HCEC 1CT (cell line): ENCODE results near the gene RPL15.
A peak's percentile ranks its signal among the peaks of the same experiment; 100 is the strongest.

ENCODE experiments used
- DNase-seq: peaks from one replicate; pipeline ENCODE4 v3.0.0-alpha.2; 2017

RPL15 gene

DNA sequence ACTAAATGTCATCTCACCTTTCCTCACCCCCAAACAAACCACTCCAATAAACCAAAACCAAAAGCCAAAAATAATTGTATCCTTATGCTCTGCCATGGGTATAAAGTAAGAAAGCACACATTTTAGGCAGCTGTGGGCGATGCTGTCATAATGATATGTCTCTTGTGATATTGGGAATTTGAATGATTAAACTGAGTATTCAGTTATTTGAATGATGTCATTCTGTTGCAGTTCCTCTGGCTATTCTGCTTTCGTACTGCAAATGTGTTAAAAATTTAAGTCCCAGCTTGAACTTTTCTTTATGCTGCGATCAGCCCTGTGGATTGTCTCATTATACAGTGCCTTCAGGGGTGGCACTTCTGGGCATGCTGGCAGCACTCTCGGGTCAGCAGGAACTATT, 17.3 kb downstream of the RPL15 start:
- DNase-seq: no peak

DNA sequence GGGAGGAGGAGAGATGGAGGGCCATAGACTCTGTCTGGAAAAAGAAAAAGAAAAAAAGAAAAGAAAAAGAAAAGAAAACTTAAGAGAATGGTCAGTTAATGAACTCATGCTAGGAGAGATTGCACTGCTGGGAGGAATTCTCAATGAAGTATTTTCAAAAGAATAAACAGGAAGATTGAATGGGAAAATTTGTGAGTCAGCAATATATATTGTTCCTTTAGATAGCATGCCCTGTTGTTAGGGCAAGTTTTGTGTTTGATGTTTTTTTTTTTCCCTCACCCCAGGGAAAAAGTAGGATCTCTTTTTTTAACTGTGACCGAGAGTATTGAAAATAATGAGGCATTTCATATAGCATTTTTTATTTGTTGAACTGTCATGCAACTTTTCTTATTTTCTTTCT, 20.4 kb downstream of the RPL15 start:
- no peak for DNase-seq

DNA sequence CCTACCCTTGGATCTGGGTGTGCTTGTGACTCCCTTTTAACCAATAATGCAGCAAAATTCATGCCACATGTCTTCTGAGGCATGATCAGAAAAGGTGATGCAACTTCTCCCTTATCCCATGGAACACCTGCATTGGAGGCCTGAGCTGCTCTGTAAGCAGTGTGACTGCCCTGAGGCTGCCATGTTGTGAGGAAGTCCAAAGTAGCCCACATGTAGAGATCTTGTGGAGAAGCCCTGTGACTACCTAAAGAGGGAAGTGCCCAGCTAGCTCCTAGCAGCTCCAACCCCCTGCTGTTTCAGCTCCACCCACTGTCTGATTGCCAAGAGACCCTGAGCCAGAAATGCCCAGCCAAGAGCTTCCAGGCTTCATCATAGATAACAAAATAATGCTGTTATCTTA, 21.8 kb downstream of the RPL15 start:
- DNase-seq: no peak

DNA sequence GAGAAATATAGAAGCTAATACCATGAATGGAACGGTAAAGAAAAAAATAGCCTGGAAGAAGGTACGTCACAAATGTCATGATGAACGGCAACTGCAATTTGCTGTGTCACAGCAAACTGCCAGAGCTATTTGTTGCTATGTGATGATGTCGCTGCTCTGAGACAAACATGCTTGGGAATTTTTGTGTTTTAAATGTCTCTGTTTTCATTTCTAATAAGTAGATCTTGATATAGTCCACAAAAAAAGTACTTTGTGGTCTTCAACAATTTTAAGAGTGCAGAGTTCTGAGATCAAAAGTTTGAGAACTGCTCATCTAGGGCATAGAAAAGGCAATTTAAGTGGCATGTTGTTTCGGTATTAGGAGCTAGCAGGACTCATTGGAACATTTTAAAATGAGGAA, 23.8 kb downstream of the RPL15 start:
- DNase-seq: no peak

DNA sequence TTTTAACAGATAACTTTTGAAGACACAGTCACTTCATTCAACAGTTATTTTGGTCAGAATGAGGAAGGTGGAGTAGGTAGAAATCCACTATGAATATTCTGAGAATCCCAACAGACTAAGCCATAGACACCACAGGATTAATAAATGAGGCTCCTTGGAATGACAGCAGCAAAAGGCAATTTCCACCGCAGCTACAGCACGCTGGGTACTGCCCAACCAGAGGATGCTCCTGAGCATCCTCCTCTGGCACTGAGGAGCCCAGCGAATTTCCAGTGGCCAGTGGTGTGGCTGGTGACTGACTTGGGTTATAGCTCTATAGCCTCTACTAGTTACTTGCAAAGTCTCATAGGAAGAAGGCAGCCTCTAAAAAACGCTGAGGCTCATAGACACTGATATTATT, 24.5 kb downstream of the RPL15 start:
- no peak for DNase-seq

DNA sequence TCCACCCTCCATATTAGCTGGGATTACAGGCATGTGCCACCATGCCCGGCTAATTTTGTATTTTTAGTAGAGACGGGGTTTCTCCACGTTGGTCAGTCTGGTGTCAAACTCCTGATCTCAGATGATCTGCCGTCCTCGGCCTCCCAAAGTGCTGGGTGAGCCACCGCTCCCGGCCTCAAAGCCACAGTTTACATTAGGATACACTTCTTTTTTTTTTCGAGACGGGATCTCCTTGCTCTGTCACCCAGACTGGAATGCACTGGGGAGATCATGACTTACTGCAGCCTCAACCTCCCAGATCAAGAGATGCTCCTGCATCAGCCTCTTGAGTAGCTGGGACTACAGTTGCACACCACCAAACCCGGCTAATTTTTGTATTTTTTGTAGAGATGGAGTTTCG, 25.6 kb downstream of the RPL15 start:
- no peak for DNase-seq

DNA sequence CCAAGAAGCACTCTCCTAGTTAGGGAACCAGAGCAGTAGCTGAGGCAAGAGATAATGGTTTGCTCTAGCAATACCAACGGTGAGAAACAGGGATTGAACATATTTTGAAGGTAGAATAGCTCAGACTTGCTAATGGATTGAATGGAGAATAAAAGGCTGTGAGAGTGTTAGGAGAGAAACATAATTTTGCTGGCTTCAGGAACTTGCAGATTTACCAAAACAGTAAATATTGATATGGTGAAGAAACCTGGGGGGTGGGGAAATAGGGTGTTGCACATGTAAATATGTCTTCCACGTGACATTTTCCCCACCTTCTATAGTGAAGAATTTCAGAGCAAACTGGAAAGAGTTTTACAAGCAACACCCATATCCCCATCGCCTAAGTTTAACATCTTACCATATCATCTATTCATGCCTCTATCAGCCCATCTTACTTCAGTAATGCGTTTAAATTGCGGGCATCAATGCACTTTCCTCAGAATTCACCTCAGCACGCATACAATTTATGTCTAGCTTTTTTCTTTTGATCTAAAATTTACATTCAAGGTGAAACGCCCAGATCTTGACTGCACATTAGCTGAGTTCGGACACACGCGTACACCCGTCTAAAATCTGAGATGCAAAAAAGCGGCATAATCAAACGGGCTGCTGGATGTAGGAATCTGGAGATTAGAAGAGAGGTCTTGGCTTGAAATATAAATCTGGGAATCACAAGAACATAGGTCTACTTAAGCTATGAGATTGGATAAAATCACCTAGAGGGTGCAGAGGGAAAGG, 27.3 kb downstream of the RPL15 start:
- no peak for DNase-seq

DNA sequence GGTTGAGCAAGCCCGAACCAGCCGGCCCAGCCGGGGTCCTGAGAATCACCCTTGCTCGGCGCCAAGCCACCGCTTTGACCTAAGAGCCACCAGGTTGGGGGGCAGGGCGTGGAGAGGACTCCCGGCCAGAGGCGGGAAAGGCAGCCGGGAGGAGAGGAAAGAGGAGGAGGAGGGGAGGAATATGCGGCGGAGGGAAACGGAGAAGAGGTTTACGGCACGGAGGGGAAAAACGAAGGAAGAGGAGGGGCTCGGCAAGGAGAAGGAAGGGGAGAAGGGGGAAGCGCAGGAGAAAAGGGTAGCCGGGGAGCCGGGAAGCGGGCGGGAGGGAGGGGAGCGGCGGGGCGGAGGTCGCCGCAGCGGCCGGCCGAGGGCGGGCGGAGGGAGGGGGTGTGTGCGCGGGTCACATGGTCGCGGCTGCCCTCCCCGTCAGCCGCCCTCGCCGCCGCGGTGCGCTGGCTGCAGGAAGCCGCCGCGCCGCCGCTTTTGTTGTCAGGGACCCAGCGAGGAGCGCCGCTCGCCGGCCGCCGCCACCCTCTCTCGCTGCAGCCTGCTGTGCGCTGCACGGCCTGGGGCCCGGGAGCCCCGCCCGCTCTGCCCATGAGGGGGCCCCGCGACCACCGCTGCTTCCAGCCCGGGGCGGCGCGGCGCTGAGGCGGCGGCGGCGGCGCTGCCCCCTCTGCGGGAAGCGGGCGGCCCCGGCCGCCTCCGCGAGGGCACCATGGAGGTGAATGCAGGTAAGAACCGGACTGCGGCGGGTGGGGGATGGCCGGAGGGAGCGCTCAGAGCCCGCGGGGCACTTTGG, 28.1 kb downstream of the RPL15 start, which contains the start of gene NR1D2:
Gene NR1D2, plus strand, starts transcription at position 426 of the 802 bp plus-strand sequence. Its CDS starts 293 bp downstream, at position 719.
- DNase-seq: peak; percentile 84

DNA sequence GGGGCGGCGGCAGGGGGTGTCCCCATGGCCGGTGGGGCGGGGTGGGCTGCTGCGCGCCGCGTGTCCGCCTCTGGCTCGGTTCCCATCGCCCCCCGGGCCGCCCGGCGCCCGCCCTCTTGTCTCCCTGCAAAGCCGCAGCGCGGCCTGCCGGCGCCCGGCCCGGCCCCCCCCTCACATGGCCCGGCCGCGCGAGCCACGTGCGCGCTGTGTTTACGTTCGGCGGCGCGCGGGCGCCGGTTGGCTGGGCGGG, 28.7 kb downstream of the RPL15 start:
- DNase-seq: no peak

DNA sequence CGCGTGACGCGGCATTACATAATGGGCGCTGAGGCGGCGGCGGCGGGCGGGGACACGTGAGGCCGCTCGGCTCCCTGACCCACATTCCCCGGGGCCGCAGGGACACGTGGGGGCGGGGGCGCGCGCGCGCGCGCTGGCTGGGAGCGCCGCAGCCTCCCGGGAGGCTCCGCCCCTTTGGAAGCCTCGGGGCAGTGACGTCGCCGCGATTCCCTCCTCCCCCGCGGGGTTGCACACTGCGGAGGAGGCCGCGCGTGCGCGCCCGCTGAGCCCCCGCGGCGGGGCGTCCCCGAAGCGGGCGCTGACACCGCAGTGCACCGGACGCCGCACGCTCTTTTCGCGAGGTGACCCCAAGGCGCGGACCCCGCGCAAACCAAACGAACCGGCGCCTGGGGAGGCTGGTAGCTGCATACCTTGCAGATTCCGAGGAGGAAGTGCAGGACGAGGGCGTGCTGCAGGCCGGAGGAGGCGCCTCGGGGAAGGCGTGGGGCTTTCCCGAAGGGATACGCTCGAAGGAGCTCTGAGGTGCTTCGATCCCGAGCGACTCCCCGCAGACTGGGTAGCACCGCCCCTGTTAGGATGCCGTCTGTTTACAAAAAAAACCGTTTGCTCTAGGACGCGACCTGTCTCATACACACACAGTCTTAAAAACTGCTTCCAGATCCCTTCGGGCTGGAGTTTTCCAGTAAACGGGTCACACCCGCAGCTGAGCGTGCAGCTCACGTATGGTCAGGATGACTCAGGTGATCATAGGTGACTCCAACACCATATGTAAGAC, 29.2 kb downstream of the RPL15 start:
- DNase-seq: peak; percentile 95

DNA sequence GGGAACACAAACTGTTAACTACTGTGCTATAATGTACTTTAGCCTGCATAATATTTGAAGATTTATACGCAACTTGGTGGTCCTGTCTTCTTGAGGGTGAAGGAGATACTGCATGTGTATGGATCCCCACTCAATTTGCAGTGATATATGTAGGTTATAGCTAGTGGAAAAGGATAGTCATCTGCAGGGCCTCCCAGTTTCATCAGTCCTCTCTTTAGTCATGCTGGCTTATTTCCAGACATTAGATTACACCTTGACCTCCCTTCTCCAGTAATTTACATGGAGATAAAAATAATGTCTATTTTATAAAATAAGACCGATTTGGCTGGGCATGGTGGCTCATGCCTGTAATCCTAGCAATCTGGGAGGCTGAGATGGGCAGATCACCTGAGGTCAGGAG, 31.8 kb downstream of the RPL15 start:
- peak; percentile 29 for DNase-seq

DNA sequence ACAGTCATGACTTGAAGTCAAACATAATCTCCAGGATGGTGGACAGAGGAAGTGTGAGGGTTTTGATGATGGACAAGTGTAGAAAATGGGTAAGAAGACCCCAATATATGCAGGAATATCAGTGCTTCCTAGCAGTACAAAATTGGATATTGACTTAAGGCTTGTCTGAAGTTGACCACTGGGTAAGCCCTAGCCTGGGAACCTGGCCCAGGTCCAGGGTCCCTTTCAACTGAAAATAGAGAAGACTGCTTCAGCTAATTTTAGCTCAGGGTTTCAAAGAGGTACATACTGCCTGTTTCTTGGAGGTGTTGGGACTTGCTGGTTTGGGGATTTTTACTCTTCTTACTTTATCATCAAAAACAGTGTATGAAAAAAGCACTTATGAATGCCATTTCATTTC, 32.9 kb downstream of the RPL15 start:
- no peak for DNase-seq

DNA sequence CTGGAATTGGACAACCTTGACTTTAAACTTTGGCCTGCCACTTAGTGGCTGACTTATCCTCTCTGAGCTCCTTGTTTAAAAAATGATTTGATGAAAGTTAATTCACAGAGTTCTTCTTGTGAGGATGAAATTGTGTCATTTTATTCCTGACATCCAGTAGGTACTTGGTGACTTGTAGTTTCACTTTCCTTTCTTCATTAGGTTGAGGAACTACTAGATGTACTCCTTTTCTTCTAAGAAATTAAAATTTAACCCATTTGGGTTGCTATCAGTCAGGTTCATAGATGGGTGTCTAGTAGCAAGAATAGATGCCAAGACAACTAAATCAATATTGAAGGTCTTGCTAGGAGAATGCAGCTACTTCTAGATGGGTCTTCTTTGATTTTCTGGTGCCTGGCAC, 33.4 kb downstream of the RPL15 start:
- DNase-seq: no peak

DNA sequence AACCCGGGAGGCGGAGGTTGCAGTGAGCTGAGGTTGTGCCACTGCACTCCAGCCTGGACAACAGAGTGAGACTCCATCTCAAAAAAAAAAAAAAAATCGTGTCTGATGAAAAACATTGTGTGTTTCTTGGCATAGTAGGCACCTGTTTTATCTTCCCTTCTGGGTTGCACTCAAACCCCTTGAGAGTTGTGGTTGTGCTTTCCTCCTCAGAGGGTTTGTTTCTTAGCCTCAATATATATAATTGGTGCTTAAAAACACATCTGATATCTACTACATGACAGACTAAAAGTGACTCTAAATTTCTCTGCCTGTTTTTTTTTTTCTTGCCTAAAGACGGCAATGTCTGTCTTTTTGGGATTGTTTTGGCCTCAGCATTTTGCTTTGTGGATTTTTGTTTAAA, 35.7 kb downstream of the RPL15 start:
- no peak for DNase-seq

DNA sequence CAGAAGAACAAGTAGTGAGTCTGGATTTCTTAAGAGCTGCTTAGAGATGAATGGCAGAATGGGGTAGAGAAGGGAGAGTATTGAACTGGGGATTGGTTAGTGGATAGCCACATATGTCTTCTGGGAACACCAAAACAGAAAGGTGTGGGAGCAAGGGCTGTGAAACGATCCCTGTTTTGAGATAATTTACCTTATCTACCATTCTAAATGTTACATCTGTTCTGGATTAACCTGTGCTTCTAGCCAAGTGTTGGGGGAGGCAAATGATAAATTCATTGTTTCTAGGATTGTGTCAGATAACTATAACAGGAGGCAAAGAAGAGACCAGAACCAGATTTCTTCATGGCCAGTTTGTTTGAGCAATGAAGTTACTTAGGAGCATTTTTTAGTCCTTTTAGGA, 36.6 kb downstream of the RPL15 start:
- DNase-seq: no peak

DNA sequence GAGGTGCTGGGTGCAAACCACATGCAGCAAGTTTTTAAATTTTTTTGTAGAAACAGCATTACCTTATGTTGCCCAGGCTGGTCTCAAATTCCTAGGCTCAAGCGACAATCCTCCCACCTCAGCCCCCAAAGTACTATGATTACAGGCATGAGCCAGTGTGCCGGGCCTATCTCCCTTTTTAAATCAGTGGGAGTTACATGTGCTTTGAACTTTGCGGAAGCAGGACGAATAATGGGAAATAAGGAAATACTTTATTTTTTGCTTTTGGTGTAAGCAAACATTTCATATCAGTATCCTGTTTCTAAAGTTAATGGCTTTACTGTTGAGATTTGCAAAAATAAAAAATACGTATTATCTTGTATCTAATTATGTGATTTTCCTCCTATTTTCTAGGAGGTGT, 37.2 kb downstream of the RPL15 start:
- DNase-seq: no peak

DNA sequence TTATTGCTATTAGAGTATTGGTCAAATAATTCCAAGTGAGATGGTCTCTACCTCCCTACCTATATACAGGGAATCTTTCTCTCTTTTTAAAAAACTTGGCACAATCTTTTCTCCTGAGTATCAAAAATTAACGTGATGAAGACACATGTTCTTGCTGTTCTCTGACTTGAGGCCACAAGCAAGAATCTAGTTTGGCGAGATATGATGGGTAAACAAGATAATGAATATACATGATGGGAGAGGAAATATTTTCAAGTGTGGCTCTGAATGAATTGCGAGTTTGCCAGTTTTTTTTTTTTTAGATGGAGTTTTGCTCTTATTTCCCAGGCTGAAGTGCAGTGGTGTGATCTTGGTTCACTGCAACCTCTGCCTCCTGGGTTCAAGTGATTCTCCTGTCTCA, 39.8 kb downstream of the RPL15 start:
- no peak for DNase-seq

DNA sequence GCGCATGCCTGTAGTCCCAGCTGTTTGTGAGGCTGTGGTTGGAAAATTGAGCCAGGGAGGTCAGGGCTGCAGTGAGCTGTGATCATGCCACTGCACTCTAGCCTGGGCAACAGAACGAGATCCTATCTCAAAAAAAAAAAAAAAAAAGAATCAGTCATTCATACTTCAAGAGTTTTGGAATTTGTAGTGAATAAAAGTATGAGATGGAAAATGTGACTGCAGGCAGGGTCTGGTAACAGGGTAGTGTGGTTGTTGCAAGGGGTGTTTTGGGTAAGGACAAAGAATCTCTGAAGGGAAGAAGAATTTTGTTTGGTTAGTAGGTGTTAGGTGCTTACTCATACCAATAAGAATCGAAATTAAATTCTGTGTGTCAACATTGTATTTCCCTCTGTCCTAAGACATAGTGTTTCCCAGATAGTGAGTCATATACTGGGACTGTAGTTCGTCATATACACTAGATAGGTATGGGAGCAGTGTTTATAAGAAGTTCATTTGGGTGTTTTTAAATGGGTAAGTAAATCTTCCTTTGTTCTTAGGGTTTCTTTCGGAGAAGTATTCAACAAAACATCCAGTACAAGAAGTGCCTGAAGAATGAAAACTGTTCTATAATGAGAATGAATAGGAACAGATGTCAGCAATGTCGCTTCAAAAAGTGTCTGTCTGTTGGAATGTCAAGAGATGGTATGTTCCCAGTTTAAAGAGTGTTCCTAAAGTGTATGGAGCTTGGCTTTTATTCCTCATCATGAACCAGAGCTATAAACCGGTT, 42.4 kb downstream of the RPL15 start:
- peak; percentile 82 for DNase-seq

DNA sequence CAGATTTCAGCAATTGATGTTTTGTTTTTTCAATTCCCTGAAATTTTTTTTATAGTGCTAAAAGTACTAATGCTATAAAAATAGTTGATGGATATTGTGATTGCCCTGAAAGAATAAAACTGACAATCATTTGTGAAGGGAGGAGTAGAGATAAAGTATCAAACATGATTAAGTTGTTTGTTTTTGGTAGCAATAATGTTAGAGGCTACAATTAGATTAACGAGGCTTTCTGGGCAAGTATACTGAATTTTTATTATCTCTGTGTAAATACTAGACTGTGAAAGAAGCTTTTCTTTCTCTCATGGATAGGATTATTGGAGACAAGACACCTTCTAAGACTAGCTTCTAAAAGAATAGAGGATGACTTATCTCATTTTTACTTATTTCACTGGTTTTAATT, 43.7 kb downstream of the RPL15 start:
- no peak for DNase-seq

DNA sequence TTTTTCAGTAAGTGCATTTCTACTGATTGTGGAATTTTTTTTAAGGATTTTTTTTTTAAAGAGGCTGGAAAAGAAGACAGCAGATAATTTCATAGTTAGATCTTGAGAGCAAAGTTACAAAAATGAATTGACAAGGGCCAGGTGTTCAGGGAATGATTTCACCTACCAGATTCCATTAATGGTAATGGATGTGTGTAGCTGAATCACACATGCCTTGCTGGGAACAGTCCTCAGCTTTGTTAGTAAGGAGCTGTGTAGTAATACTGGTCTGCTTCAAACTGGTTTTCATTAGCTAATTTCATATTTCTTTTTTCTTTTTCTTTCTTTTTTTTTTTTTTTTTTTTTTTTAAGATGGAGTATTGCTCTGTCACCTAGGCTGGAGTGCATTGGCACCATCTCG, 44.1 kb downstream of the RPL15 start:
- no peak for DNase-seq

DNA sequence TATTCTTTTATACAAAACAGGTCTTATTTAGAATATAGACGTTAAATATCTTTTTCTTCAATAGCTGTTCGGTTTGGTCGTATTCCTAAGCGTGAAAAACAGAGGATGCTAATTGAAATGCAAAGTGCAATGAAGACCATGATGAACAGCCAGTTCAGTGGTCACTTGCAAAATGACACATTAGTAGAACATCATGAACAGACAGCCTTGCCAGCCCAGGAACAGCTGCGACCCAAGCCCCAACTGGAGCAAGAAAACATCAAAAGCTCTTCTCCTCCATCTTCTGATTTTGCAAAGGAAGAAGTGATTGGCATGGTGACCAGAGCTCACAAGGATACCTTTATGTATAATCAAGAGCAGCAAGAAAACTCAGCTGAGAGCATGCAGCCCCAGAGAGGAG, 45.0 kb downstream of the RPL15 start:
- DNase-seq: no peak

DNA sequence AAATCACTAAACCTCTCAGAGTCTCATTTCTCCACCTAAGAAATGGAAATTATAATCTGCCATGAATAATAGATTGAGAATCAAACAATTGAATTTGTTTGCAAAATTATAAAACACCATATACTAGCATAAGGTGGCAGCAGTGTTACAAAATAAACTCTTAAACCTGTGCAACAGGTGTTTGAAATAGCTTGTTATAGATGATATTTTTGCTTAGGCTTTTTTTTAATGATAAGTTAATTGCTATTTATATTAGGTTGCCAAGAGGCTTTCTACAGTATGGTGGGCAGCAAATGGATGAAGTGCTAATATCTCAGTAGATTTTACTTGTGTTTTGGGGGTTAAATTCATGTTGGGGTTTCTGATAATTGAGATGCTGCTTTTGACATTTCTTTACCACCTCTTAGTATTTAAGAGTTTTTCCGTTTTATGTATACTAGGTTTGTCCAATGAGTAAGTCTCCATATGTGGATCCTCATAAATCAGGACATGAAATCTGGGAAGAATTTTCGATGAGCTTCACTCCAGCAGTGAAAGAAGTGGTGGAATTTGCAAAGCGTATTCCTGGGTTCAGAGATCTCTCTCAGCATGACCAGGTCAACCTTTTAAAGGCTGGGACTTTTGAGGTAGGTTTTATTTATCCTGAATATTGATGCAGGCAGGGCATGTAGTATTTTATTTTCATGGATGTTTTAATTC, 47.8 kb downstream of the RPL15 start:
- no peak for DNase-seq

DNA sequence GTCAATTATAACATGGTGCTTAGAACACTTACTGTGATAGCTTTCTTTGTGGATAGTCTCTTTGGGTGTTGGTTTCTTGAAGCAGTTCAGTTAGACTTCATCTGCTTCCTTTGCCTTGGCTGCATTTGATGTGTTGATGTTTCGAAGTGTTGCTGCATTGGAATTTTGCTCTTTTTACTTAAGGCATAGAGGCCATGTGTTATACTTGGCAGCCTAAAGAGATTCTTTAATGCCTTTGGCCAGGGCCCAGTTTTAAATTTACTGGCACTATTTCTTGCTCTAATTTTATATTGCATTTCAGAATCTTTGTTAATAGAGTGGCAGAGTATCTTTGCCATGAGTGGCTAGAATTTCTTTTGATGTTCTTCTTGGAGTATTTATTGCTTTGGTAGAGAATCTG, 49.4 kb downstream of the RPL15 start:
- DNase-seq: no peak
